K562 (cell line): Measurements from ENCODE around the gene ARMC12. TPM values are rescaled to one million over a fixed set of nuclear protein-coding genes. Genes with fewer than 3 reads are reported as not detected.
A peak's percentile ranks its signal among the peaks of the same experiment; 100 is the strongest.

ENCODE experiments used
- ATF2 ChIP-seq: sonication (generic); formaldehyde crosslinking; IDR thresholded peaks from 2 replicates; pipeline ENCODE4 v1.8.1; 2022; ENCODE audit warnings: missing genetic modification reagents
- COPS2 ChIP-seq: fragments of 450-650 bp; conservative IDR thresholded peaks from 2 replicates; pipeline ENCODE4 v1.6.1; 2016; ENCODE audit warnings: mild to moderate bottlenecking, moderate library complexity
- ELK1 ChIP-seq: sonication (generic); formaldehyde crosslinking; IDR thresholded peaks from 2 replicates; pipeline ENCODE4 v1.8.1; 2022; ENCODE audit warnings: missing genetic modification reagents
- ETV5 ChIP-seq: sonication (generic); formaldehyde crosslinking; IDR thresholded peaks from 2 replicates; pipeline ENCODE4 v1.4.0; 2020; ENCODE audit warnings: low read depth, mild to moderate bottlenecking, missing genetic modification reagents
- FOSL1 ChIP-seq: fragments of 200-800 bp; sonication (Bioruptor generic); conservative IDR thresholded peaks from 2 replicates; pipeline ENCODE4 v1.6.1; 2016; ENCODE audit warnings: missing genetic modification characterization, missing compliant biosample characterization
- FOXK1 ChIP-seq: sonication (generic); formaldehyde crosslinking; IDR thresholded peaks from 2 replicates; pipeline ENCODE4 v1.8.0; 2022; ENCODE audit warnings: missing genetic modification reagents, mild to moderate bottlenecking, borderline replicate concordance
- GTF2E2 ChIP-seq: fragments of 200-800 bp; sonication (Bioruptor generic); IDR thresholded peaks from 2 replicates; pipeline ENCODE4 v1.6.1; 2016; ENCODE audit warnings: missing genetic modification characterization, missing compliant biosample characterization
- HDAC1 ChIP-seq, 2 experiments: fragments of 450-650 bp; IDR thresholded peaks; 2 replicates each; pipeline ENCODE4 v1.6.1; 2016 to 2017; ENCODE audit warnings: inconsistent platforms in 1 of 2, mild to moderate bottlenecking in 1 of 2, moderate library complexity in 1 of 2
- HNRNPH1 ChIP-seq: fragments of 200-400 bp; formaldehyde crosslinking; optimal IDR thresholded peaks from 2 replicates; pipeline ENCODE3; 2017; ENCODE audit warnings: low read depth, mild to moderate bottlenecking, low read length, moderate library complexity
- IRF9 ChIP-seq: fragments of 450-650 bp; IDR thresholded peaks from 2 replicates; pipeline ENCODE4 v1.6.1; 2016; ENCODE audit warnings: missing biosample characterization, missing genetic modification characterization
- KAT8 ChIP-seq: fragments of 450-650 bp; IDR thresholded peaks from 2 replicates; pipeline ENCODE4 v1.6.1; 2016; ENCODE audit warnings: low read depth, mild to moderate bottlenecking
- LCOR ChIP-seq: sonication (generic); formaldehyde crosslinking; IDR thresholded peaks from 2 replicates; pipeline ENCODE4 v1.8.0; 2022; ENCODE audit warnings: mild to moderate bottlenecking, missing genetic modification reagents
- MCM5 ChIP-seq: fragments of 450-650 bp; IDR thresholded peaks from 2 replicates; pipeline ENCODE4 v1.6.1; 2016; ENCODE audit warnings: low read depth
- MEIS2 ChIP-seq: fragments of 450-650 bp; IDR thresholded peaks from 2 replicates; pipeline ENCODE4 v1.6.1; 2014; ENCODE audit warnings: mild to moderate bottlenecking; ENCODE audit not compliant: partially characterized antibody
- MLX ChIP-seq, 2 experiments: fragments of 450-650 bp in 1 of 2; sonication (generic) in 1 of 2; formaldehyde crosslinking; conservative IDR thresholded peaks; 2 replicates each; pipeline versions ENCODE4 v1.4.0 to v1.8.1; 2020 to 2022; ENCODE audit warnings: mild to moderate bottlenecking in 1 of 2, missing genetic modification reagents in 1 of 2
- NFATC3 ChIP-seq: fragments of 450-650 bp; IDR thresholded peaks from 2 replicates; pipeline ENCODE4 v1.6.1; 2017; ENCODE audit warnings: mild to moderate bottlenecking
- PATZ1 ChIP-seq: fragments of 250-450 bp; sonication (Bioruptor Pico); IDR thresholded peaks from 2 replicates; pipeline ENCODE4 v1.5.0; 2020; ENCODE audit warnings: mild to moderate bottlenecking, borderline replicate concordance
- PCBP1 ChIP-seq: fragments of 200-400 bp; formaldehyde crosslinking; IDR thresholded peaks from 2 replicates; pipeline ENCODE4 v1.6.1; 2018; ENCODE audit warnings: mild to moderate bottlenecking, low read depth, low read length; ENCODE audit not compliant: poor library complexity, severe bottlenecking
- PRPF4 ChIP-seq: fragments of 200-400 bp; formaldehyde crosslinking; IDR thresholded peaks from one replicate; pipeline ENCODE4 v1.6.1; 2017; ENCODE audit warnings: low read length, low read depth, mild to moderate bottlenecking; ENCODE audit not compliant: insufficient read depth, poor library complexity, severe bottlenecking
- RB1 ChIP-seq: fragments of 450-650 bp; IDR thresholded peaks from 2 replicates; pipeline ENCODE4 v1.6.1; 2017; ENCODE audit warnings: low read depth, mild to moderate bottlenecking
- SUPT5H ChIP-seq: fragments of 450-650 bp; IDR thresholded peaks from 2 replicates; pipeline ENCODE4 v1.6.1; 2016
- ZBTB26 ChIP-seq: fragments of 450-650 bp; formaldehyde crosslinking; IDR thresholded peaks from 2 replicates; pipeline ENCODE4 v1.4.0; 2022; ENCODE audit warnings: missing genetic modification characterization
- ZFPM2 ChIP-seq: fragments of 250-450 bp; sonication (Bioruptor Pico); IDR thresholded peaks from 2 replicates; pipeline ENCODE4 v1.5.1; 2022; ENCODE audit warnings: mild to moderate bottlenecking
- polyA plus RNA-seq, 8 experiments: library from polyadenylated mRNA; depleted of rRNA in 4 of 8; stranded (reverse) in 5 of 8; unstranded in 3 of 8; fragments of >200 nt; fragmentation: Nextera tagmentation in 2 of 8; fragmentation: Illumina TruSeq in 1 of 8; extraction: Ambion mirVana in 2 of 8; extraction: Trizol in 1 of 8; gene quantifications; 2 replicates each; pipeline versions ENCODE4 v1.2.1 to v1.2.3, GENCODE V29; 2011 to 2014; ENCODE audit warnings: inconsistent platforms in 1 of 8, missing spikeins in 1 of 8
- total RNA-seq, 7 experiments: library from RNA; depleted of rRNA in 6 of 7; stranded (reverse); fragments of >200 nt in 6 of 7; fragmentation: Illumina TruSeq in 2 of 7; extraction: Trizol in 2 of 7; gene quantifications; 2 replicates each; pipeline versions ENCODE4 v1.2.1 to v1.2.3, GENCODE V29; 2011 to 2021; ENCODE audit warnings: low replicate concordance in 1 of 7

Gene ARMC12
- total and polyA plus RNA-seq, 9 of the 15 experiments (the other 6 are each of a cell fraction or from before 2014, with no cell fraction given) = 0.09 to 0.58 (median 0.31) TPM; not detected in 3

- no peak for TF ChIP-seq RB1
- TF ChIP-seq MLX (CRISPR knock-in tag; conservative IDR thresholded peaks at IDR 0.05) = no peak
- TF ChIP-seq GTF2E2 (tag) = no peak
- no peak for TF ChIP-seq ELK1 (CRISPR knock-in tag)
- TF ChIP-seq HDAC1 (IDR thresholded peaks at IDR 0.05) = no peak
- TF ChIP-seq COPS2 = no peak
- no peak for TF ChIP-seq LCOR
- no peak for TF ChIP-seq ETV5
- TF ChIP-seq PCBP1 = no peak
- no peak for TF ChIP-seq MEIS2
- no peak for TF ChIP-seq KAT8
- TF ChIP-seq ZBTB26 = no peak
- no peak for TF ChIP-seq ATF2
- TF ChIP-seq IRF9 (tag) = no peak
- TF ChIP-seq FOXK1 (CRISPR knock-in tag) = no peak
- TF ChIP-seq SUPT5H = no peak
- no peak for TF ChIP-seq MCM5
- TF ChIP-seq NFATC3 = no peak
- no peak for TF ChIP-seq PRPF4
- no peak for TF ChIP-seq PATZ1
- TF ChIP-seq HNRNPH1 = no peak
- no peak for TF ChIP-seq ZFPM2 (CRISPR knock-in tag)
- peak; percentile 99 for TF ChIP-seq FOSL1 (tag)
Observed at GRCh38 chr6:35694462-35694861, 42.4 kb upstream of the ARMC12 start (continued).
